Lower lobe of right lung (tissue), 2 donors: ENCODE measurements around the gene ASB15. TPM values are rescaled to one million over a fixed set of nuclear protein-coding genes. Genes with fewer than 3 reads are reported as not detected.

ENCODE experiments used
- ATAC-seq, 2 donors: fragments of 200-7000 bp; cut with Tn5 transposase; one replicate each; pipeline ENCODE4 v1.9.1; 2020 to 2022; ENCODE audit warnings: mild to moderate bottlenecking in 2 of 2, moderate library complexity in 2 of 2
- DNase-seq: peaks from one replicate; pipeline ENCODE4 v3.0.0-alpha.2; 2020
- H3K27ac ChIP-seq: fragments of 200-600 bp; one replicate; pipeline ENCODE4 v1.8.0; 2022
- H3K27me3 ChIP-seq: fragments of 200-600 bp; one replicate; pipeline ENCODE4 v1.8.0; 2022; ENCODE audit warnings: low read depth
- H3K36me3 ChIP-seq: fragments of 200-600 bp; one replicate; pipeline ENCODE4 v1.8.0; 2022; ENCODE audit warnings: mild to moderate bottlenecking
- H3K4me1 ChIP-seq: fragments of 200-600 bp; one replicate; pipeline ENCODE4 v1.8.0; 2022
- H3K4me3 ChIP-seq: fragments of 200-600 bp; one replicate; pipeline ENCODE4 v1.8.0; 2022; ENCODE audit warnings: mild to moderate bottlenecking
- H3K9me3 ChIP-seq: fragments of 200-600 bp; one replicate; pipeline ENCODE4 v1.8.0; 2022
- CTCF ChIP-seq: fragments of 200-600 bp; IDR thresholded peaks from one replicate; pipeline ENCODE4 v1.8.0; 2022; ENCODE audit warnings: antibody characterized with exemption, mild to moderate bottlenecking
- intact Hi-C: fragments of 100-400 bp; cut with DNase I; formaldehyde crosslinking; loops from one replicate; pipeline ENCODE4 v1.11.0; 2022
- total RNA-seq: library from RNA; stranded (reverse); fragmentation: NEBNext Ultra II Directional; extraction: Animal tissue kit (Norgen Biotek cat#: 25700); gene quantifications from one replicate; pipeline ENCODE4 v1.2.1, GENCODE V29; 2021
- donor health status: DM: no; HTN: yes; CAD: no; lungs with severe emphysema.

The ASB15 gene
- total RNA-seq, 1 donor from 2014 or later = not detected

DNA sequence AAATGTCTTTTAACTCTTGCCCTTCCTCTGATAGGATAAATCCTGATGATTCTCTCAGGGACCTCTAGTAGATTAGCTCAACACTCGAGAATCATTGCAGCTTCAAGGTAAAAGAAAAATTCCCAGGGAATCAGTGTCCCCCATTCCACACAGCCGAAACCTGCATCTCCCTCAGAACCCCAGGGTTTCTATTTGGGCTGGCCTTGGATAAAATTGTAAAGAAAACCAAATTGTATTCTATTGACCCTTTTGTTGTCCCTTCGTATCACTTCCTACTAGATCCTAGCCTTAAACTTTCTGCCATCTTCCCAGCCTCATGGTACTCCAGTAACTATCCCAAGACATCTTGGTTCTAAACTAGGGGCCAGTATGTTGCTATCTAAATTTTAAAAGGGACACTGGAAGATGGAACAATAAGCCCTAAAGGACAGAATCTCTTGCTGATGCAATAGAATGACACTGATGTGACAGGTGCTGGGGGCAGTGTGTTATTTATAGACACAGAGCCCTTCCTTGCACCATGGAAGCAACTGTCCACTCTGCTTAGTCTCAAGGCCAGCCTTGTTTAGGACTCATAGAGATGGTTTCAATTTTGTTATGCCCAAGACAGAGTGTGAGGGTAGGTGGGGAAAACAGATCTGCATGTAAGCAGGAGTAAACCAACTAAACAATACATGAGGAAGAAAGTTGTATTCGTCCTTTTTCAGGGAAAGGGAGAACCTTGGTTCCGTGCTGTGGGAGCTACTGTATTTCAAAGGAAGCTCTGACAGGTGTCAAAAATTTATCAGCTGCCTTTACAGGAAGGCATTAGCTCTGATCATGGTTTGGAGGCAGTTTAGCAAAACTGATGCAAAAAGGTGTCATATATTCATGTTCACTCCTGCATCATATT is 7.6 kb downstream of the ASB15 start:
- intact Hi-C loops = no loop called here
- H3K4me1 ChIP-seq = no peaks in the 10 kb centered on the region
- ATAC-seq = no peak
- no peak overlapping the region for H3K27ac ChIP-seq
- no peaks in the 10 kb centered on the region for H3K36me3 ChIP-seq
- H3K4me3 ChIP-seq = no peak overlapping the region
- no peak for DNase-seq
- H3K27me3 ChIP-seq = no peaks in the 10 kb centered on the region
- no peaks in the 10 kb centered on the region for H3K9me3 ChIP-seq
- no peak for TF ChIP-seq CTCF

GRCh38 chr7:123609883-123610239 is 8.2 kb downstream of the ASB15 start:
- no peak overlapping the region for H3K27ac ChIP-seq
- no peak for ATAC-seq
- DNase-seq = no peak

GRCh38 chr7:123612024-123612423 is 10.4 kb downstream of the ASB15 start:
- DNase-seq (no peak), ATAC-seq (no peak)
- TF ChIP-seq CTCF = no peak
- no peaks in the 10 kb centered on the region for H3K9me3 ChIP-seq
- no peak overlapping the region for H3K27ac ChIP-seq
- H3K27me3 ChIP-seq = no peaks in the 10 kb centered on the region
- H3K36me3 ChIP-seq = no peaks in the 10 kb centered on the region
- H3K4me3 ChIP-seq = no peak overlapping the region
- H3K4me1 ChIP-seq = no peaks in the 10 kb centered on the region
- intact Hi-C loops = no loop called here

More at GRCh38 chr7:123609883-123610239, 8.2 kb downstream of the ASB15 start:
- no peaks in the 10 kb centered on the region for H3K4me1 ChIP-seq
- H3K27me3 ChIP-seq = no peaks in the 10 kb centered on the region
- H3K9me3 ChIP-seq = no peaks in the 10 kb centered on the region
- intact Hi-C loops = no loop called here
- H3K36me3 ChIP-seq = no peaks in the 10 kb centered on the region
- TF ChIP-seq CTCF = no peak
- H3K4me3 ChIP-seq = no peak overlapping the region

DNA sequence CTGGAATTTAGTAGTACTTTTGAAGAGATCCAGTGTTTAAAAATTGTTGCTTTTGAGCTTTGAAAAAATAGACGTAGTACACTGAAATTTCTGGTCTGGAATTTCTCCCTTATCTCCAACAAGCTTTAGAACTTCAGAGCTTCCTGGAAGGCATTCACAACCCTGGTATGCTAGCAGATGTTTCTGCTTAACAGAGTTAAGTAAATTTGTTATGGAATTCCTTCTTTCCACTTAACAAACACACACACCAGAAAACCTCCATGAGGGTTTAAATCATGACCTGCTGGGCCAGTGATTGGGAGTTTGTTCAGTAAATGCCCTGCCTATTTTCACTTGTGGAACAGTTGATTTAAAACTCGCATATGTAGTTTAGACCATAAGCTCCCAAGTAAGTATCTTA is 13.7 kb downstream of the ASB15 start:
- no peak for TF ChIP-seq CTCF
- DNase-seq (no peak), ATAC-seq (peak; percentile 60 to 87)
- H3K27ac ChIP-seq = no peak overlapping the region
- no peaks in the 10 kb centered on the region for H3K9me3 ChIP-seq
- no peaks in the 10 kb centered on the region for H3K36me3 ChIP-seq
- no peaks in the 10 kb centered on the region for H3K4me1 ChIP-seq
- intact Hi-C loops = no loop called here
- H3K27me3 ChIP-seq = no peaks in the 10 kb centered on the region
- no peak overlapping the region for H3K4me3 ChIP-seq

- ATAC-seq = peak in 1 of 2 donors; percentile 82
- Histone ChIP-seq H3K27me3 (no peaks in the 10 kb centered on the region), H3K4me1 (no peaks in the 10 kb centered on the region), H3K36me3 (no peaks in the 10 kb centered on the region), H3K9me3 (no peaks in the 10 kb centered on the region), H3K27ac (no peak overlapping the region), H3K4me3 (no peak overlapping the region)
- DNase-seq = no peak
- intact Hi-C loops = no loop called here
- TF ChIP-seq CTCF = no peak
Observed at GRCh38 chr7:123616223-123616622, 14.6 kb downstream of the ASB15 start.
